22Rv1 (cell line): ENCODE measurements around the gene GAS1.

ENCODE experiments used
- H3K27ac ChIP-seq: fragments of 450-650 bp; 2 replicates; pipeline ENCODE4 v1.5.1; 2017
- ZFX ChIP-seq: fragments of 450-650 bp; IDR thresholded peaks from 2 replicates; pipeline ENCODE4 v1.6.1; 2017; ENCODE audit warnings: antibody characterized with exemption, borderline replicate concordance
- TF ChIP-seq, protein P1 (sequence below): fragments of 450-650 bp; IDR thresholded peaks from 2 replicates; pipeline ENCODE4 v1.5.1; 2017; ENCODE audit warnings: mild to moderate bottlenecking

The GAS1 gene, protein sequence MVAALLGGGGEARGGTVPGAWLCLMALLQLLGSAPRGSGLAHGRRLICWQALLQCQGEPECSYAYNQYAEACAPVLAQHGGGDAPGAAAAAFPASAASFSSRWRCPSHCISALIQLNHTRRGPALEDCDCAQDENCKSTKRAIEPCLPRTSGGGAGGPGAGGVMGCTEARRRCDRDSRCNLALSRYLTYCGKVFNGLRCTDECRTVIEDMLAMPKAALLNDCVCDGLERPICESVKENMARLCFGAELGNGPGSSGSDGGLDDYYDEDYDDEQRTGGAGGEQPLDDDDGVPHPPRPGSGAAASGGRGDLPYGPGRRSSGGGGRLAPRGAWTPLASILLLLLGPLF

DNA sequence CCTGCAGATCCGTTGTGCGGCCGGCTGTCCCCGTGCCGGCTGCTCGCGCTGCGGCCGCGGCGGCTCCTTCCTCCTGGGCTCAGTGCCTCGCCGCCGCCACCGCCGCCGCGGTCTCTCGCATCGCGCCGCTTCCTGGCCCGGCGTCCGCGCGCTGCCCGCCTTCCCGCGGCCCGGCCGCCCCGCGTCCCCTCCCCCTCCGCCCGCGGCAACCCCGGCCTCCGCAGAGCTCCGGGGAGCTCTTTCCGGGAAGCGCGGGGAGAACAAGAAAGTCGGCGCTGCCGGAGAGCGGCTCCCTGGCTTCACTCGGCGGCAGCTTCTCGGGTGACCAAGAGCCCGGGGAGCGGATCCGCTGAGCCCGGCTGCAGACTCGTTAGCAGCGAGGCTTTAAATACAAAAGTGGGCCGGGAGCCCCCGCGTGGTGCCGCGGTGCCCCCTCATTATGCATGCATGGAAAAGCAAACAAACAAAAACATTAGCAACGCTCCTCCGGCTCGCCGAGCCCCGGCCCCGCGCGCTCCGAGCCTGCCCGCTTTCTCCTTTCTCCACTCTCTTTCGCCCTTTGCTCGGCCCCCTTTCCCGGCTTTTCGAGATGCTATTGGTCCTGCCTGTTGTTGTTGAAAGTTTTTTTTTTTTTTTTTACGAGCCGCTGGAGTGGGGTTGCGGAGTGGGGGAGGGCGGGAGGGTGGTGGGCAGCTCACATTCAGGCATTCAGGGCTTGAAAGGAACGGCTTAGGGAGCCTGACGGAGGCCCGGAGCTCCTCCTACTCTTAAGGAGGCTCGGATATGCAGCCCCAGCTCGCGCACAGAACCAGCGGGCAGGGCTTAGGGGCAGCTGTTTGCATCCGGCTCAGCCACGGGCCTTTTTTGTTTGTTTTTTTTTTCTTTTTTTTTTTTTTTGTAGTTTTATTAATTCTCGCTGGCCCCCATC lies at the start of gene GAS1:
Gene GAS1, minus strand, starts transcription at position 361 of the 928 bp plus-strand sequence. CDS start 727 bp downstream, outside the sequence.
- H3K27ac ChIP-seq: peak within 1 kb of the TSS; percentile 37
- TF ChIP-seq, protein P1, sequence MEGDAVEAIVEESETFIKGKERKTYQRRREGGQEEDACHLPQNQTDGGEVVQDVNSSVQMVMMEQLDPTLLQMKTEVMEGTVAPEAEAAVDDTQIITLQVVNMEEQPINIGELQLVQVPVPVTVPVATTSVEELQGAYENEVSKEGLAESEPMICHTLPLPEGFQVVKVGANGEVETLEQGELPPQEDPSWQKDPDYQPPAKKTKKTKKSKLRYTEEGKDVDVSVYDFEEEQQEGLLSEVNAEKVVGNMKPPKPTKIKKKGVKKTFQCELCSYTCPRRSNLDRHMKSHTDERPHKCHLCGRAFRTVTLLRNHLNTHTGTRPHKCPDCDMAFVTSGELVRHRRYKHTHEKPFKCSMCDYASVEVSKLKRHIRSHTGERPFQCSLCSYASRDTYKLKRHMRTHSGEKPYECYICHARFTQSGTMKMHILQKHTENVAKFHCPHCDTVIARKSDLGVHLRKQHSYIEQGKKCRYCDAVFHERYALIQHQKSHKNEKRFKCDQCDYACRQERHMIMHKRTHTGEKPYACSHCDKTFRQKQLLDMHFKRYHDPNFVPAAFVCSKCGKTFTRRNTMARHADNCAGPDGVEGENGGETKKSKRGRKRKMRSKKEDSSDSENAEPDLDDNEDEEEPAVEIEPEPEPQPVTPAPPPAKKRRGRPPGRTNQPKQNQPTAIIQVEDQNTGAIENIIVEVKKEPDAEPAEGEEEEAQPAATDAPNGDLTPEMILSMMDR: no peak
- no peak for TF ChIP-seq ZFX

DNA sequence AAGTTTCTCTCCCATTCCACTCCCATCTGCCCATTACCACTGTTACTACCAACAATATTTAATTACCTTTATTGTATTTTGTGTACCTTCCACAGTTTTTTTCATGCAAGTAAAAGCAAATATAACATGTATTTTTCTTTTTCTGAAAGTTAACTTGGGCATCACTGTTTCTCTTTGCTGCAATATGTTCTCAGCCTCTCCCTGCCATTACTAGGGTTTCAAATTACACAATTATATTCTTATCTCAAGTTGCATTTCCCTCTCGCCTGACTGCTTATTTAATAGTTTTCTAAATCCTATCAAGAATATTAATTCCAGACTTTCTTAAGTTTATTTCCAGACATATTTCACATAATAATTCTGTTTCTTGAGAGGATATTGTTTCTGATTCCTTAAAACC lies 46.9 kb upstream of the GAS1 start:
- TF ChIP-seq ZFX: no peak
- TF ChIP-seq, protein P1: no peak
- no peak overlapping the region for H3K27ac ChIP-seq

DNA sequence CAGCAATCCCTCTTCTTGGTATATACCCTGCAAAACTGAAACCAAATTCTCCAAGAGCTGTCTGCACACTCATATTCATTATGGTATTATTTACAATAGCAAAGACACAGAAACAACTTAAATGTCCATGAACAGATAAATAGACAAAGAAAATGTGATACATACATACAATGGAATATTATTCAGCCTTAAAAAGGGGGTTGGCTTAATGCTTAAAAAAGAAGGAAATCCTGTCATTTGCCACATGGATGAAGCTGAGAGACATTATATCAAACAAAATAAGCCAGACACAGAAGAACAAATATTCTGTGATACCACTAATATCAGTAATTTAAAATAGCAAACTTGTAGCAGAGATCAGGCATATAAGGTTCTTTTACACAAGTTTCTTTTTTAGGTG lies 46.5 kb upstream of the GAS1 start:
- no peak overlapping the region for H3K27ac ChIP-seq
- no peak for TF ChIP-seq ZFX
- TF ChIP-seq, protein P1: no peak

DNA sequence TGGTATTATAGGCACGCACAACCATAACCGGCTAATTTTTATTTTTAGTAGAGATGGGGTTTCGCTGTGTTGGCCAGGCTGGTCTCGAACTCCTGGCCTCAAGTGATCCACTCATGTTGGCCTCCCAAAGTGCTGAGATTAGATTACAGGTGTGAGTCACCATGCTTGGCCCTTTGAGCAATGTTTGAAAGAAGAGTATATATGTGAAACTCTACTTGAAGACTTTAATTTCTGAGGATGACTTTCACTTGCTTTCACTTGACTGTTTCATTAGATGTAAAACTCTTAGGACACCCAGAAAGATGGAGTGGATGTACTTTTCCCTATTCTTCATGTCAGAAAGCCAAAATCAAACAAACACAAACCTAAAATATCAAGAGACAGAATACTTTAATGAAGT lies 43.8 kb upstream of the GAS1 start:
- TF ChIP-seq ZFX: no peak
- TF ChIP-seq, protein P1: no peak

DNA sequence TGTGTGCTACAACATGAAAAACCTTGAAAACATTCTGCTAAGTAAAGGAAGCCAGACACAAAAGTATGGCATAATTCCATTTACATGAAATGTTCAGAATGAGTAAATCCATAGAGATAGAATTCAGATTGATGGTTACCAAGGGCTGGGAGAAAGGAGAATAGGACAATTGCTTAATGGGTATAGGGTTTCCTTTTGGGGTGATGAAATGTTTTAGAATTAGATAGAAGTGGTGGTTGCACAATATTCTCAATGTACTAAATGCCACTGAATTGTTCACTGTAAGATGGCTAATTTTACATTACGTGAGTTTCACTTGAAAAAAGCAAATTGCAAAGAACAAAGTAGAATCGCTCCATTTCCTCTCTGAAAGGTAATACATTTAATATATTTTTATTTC lies 43.0 kb upstream of the GAS1 start:
- TF ChIP-seq, protein P1: no peak

More for the DNA sequence above, 43.8 kb upstream of the GAS1 start:
- no peak overlapping the region for H3K27ac ChIP-seq

DNA sequence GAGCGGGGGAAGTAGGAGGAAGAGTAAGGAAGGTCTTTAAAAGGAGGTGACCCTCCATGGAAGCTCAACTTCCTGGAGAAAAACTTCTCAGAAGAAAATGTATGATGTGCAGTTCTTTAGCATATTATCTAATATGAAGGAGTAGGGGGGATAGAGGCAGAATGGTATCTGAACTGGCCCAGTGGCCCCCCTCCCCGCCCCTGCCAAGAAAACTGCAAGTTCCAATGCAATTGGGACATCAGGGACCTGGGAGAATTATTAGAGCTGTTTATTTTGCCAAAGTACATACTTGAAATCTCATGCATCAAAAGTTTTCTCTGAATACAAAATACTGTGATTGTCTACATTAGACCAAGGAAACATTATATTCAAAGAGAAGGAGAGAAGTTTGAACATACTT lies 40.6 kb upstream of the GAS1 start:
- no peak overlapping the region for H3K27ac ChIP-seq
- TF ChIP-seq, protein P1: no peak
- no peak for TF ChIP-seq ZFX

More for the DNA sequence above, 43.0 kb upstream of the GAS1 start:
- no peak overlapping the region for H3K27ac ChIP-seq
